T-helper 2 cell treated with Interferon-gamma antibody and Interleukin-4, amounts not matched to agents 5 μg/mL and 100 μg/mL, for 36 hours (primary cell): ENCODE results near the gene RBPMS2.
A peak's percentile ranks its signal among the peaks of the same experiment; 100 is the strongest.

Experiments
- DNase-seq: peaks from one replicate; pipeline ENCODE4 v3.0.0; 2021; ENCODE audit warnings: low spot score
- H3K27ac Mint-ChIP-seq: one replicate; pipeline ENCODE4 v1.8.0; 2021; ENCODE audit warnings: mild to moderate bottlenecking, mixed read lengths
- H3K27me3 Mint-ChIP-seq: one replicate; pipeline ENCODE4 v1.8.0; 2021; ENCODE audit warnings: low read depth, mixed read lengths
- H3K36me3 Mint-ChIP-seq: one replicate; pipeline ENCODE4 v1.8.0; 2021; ENCODE audit warnings: low read depth, mixed read lengths
- H3K4me1 Mint-ChIP-seq: one replicate; pipeline ENCODE4 v1.8.0; 2021; ENCODE audit warnings: low read depth, mixed read lengths
- H3K4me3 Mint-ChIP-seq: one replicate; pipeline ENCODE4 v1.8.0; 2022; ENCODE audit warnings: mild to moderate bottlenecking, moderate library complexity, mixed read lengths
- H3K9me3 Mint-ChIP-seq: one replicate; pipeline ENCODE4 v1.8.0; 2021; ENCODE audit warnings: mixed read lengths

The RBPMS2 gene

DNA sequence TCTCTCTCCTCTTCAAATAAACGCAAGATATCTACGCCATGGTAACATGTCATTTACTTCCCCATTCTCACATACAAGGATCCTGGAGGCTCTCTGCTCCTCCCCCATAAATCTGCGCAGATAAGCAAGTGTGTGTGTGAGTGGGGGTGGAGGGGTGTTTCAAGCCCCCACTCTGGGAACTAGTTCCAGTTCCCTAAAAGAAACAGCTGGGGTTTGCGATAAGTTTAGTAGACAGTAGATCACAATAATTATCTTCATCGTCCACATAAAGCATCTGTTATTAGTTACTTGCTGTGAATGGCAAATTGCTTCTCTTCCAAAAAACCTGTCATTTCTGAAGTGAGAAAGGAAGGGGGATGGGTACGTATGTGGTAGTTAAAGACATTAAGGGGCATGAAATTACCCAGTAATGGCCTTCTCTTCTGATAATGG lies 79.8 kb downstream of the RBPMS2 start:
- DNase-seq, result no peak
- H3K9me3 Mint-ChIP-seq, result no peaks in the 10 kb centered on the region
- H3K4me1 Mint-ChIP-seq, result peaks cover 31% of the 10 kb centered on the region
- H3K27ac Mint-ChIP-seq, result no peak overlapping the region
- H3K36me3 Mint-ChIP-seq, result peaks cover 18% of the 10 kb centered on the region
- no peaks in the 10 kb centered on the region for H3K27me3 Mint-ChIP-seq
- H3K4me3 Mint-ChIP-seq, result no peak overlapping the region

DNA sequence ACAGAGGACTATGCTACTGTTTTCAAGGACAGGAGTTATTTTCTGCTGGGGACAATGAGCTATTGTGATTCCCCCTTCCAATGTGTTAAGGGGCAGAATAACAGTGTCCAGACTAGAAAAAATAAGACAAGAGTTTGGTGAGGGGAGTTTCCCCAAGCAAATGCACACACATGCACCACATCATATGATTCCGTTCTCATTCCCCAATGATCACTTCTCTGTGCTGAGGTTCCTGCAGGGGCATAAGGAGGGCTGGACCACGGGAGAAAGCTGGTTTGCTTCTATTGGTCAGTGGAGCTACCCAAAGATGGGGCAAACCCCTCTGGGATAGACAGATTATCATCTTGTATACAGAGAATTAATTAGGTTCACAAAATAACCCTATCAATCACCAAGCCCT lies 80.6 kb downstream of the RBPMS2 start:
- Mint-ChIP-seq H3K27me3 (no peaks in the 10 kb centered on the region), H3K36me3 (peaks cover 17% of the 10 kb centered on the region), H3K27ac (no peak overlapping the region), H3K4me3 (no peak overlapping the region), H3K4me1 (peaks cover 25% of the 10 kb centered on the region), H3K9me3 (no peaks in the 10 kb centered on the region)
- DNase-seq, result no peak

DNA sequence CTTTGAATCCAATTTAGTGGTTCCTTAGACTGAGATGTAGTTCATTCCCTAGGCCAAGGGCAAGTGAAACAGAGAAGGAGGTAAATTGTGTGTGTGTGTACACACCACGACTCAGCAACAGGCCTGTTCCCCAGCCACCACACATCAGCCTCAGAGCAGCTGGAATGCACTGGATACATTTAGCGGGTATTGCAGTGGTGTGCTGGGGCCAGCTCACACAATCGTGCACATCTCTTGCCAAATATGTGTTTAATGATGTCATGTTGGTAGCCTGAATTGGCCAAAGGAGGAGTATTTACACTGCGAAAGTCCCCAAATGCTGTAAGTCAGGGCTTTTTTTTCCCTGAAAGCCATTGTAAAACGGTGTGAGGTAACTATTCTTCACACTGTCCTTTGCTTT lies 82.3 kb downstream of the RBPMS2 start:
- no peak for DNase-seq

DNA sequence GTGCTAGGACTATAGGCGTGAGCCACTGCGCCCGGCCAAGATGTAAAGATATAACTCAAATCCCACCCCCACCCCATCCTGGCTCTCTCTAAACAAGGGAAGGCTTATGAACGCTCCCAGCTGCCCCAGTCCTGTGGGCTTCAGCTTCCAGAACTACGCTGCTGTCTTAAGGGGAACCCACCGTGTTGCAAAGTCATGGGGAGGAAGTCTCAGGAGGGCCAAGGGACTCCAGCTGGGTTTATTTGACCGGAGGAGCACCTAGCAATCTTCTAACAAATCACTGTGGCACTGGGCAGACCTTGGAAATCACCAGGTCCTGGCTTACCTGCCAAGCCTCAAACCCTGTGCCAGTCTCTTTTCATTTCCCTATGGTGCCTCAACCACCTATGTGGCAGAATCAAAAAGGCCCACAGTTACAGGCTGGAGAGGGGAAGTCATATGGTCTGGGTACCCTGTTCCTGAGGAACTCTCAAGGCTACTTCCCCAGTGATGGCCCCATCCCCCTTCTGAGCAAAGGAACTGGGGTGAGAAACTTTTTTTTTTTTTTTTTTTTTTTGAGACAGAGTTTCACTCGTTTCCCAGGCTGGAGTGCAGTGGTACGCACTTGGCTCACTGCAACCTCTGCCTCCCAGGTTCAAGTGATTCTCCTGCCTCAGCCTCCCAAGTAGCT lies 83.4 kb downstream of the RBPMS2 start:
- peaks cover 32% of the 10 kb centered on the region for H3K36me3 Mint-ChIP-seq
- DNase-seq, result no peak
- H3K4me3 Mint-ChIP-seq, result no peak overlapping the region
- H3K27ac Mint-ChIP-seq, result no peak overlapping the region
- H3K4me1 Mint-ChIP-seq, result peaks cover 6% of the 10 kb centered on the region
- H3K27me3 Mint-ChIP-seq, result no peaks in the 10 kb centered on the region
- H3K9me3 Mint-ChIP-seq, result no peaks in the 10 kb centered on the region

More for the DNA sequence above, 82.3 kb downstream of the RBPMS2 start:
- H3K27ac Mint-ChIP-seq, result peak overlapping the region; percentile 67
- peaks cover 12% of the 10 kb centered on the region for H3K4me1 Mint-ChIP-seq
- no peak overlapping the region for H3K4me3 Mint-ChIP-seq
- H3K36me3 Mint-ChIP-seq, result peaks cover 22% of the 10 kb centered on the region
- H3K9me3 Mint-ChIP-seq, result no peaks in the 10 kb centered on the region
- no peaks in the 10 kb centered on the region for H3K27me3 Mint-ChIP-seq

DNA sequence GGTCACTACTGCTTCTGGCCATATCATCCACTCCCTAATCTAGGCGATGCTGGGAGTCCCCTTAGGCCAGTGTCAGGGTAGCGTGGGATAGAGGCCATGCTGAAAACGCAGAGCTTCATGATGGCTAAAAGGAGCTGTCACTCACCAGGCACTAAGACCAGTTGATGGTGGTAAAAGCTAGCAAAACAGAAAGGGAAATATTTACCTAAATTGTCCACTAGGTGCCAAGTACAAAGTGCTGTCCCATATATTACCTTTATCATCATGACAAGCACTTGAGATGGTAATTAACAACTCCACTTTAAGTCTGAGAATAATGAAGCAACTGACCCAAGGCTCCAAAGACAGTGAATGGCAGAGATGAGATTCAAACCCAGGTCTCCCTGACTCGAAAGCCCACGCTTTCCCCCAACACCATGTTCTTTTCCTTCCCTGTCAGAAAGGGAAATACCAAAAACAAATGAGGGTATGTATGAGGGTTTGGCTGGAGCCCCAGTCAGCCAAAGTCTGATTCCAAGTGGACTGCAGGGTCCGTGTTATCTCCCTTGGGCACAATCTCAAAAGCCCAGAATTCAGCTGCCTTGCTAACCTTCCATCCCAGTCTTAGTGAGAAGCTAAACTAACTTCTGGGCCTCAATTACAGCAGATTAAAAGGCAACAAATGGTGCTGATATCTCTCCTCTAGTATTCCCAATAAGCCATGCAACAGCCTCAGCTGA lies 84.7 kb downstream of the RBPMS2 start:
- peaks cover 39% of the 10 kb centered on the region for H3K36me3 Mint-ChIP-seq
- H3K4me1 Mint-ChIP-seq, result peaks cover 6% of the 10 kb centered on the region
- no peak for DNase-seq
- H3K9me3 Mint-ChIP-seq, result no peaks in the 10 kb centered on the region
- no peak overlapping the region for H3K4me3 Mint-ChIP-seq
- peak overlapping the region; percentile 10 for H3K27ac Mint-ChIP-seq
- no peaks in the 10 kb centered on the region for H3K27me3 Mint-ChIP-seq

DNA sequence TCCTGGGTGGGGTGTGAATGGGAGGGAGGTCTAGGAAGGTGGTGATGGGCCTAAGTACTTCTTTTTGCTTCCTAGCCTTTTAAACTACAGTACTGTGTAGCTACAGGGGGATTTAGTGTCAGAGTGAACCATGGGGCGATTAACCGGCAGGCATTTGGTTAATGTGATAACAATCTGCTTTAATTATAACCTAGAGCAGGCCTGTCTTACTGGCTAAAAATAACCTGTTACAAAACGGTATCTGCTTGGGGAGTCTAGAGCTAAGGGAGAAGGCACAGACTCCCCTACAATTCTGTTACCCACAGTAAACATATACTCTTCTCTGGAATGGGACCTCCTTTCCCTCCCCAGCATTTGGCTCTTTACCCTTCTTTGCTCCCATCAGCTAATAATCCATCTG lies 85.4 kb downstream of the RBPMS2 start:
- Mint-ChIP-seq H3K36me3 (peaks cover 35% of the 10 kb centered on the region), H3K9me3 (no peaks in the 10 kb centered on the region), H3K4me1 (peaks cover 2% of the 10 kb centered on the region), H3K4me3 (no peak overlapping the region), H3K27ac (peak overlapping the region; percentile 41), H3K27me3 (no peaks in the 10 kb centered on the region)
- DNase-seq, result no peak
